ENCODE data around the gene CHP2.
"Not testable (repeated sequence)": the region's sequence is repeated elsewhere in the genome, so short reads cannot be mapped to it uniquely, and the experiment has no call there.

Gene CHP2

GRCh38 chr16:23724096-23724784 lies 30.6 kb upstream of the CHP2 start:
- Histone ChIP-seq H3K9me3 (ENCODE audit: control insufficient read depth, low read length) (no peaks in the 10 kb centered on the region), H3K4me3 (ENCODE audit: insufficient read depth, low read depth, low read length, poor library complexity, severe bottlenecking) (no peak overlapping the region), H3K36me3 (ENCODE audit: control insufficient read depth, insufficient read depth, low read length) (no peaks in the 10 kb centered on the region), H3K4me1 (ENCODE audit: control insufficient read depth, insufficient read depth, low read length, poor library complexity, severe bottlenecking) (peaks cover 3% of the 10 kb centered on the region), H3K27ac (ENCODE audit: insufficient read depth, low read length, poor library complexity, severe bottlenecking) (no peak overlapping the region), H3K27me3 (replicated peaks; ENCODE audit: control insufficient read depth, insufficient read depth, low read length, poor library complexity, severe bottlenecking) (no peaks in the 10 kb centered on the region)
- no peak for DNase-seq

- H3K27ac ChIP-seq (ENCODE audit: insufficient read depth, low read length, poor library complexity, severe bottlenecking) = no peak overlapping the region
- no peaks in the 10 kb centered on the region for H3K36me3 ChIP-seq (ENCODE audit: control insufficient read depth, insufficient read depth, low read length)
- DNase-seq = no peak
- H3K4me1 ChIP-seq (ENCODE audit: control insufficient read depth, insufficient read depth, low read length, poor library complexity, severe bottlenecking) = peaks cover 3% of the 10 kb centered on the region
- H3K27me3 ChIP-seq (replicated peaks; ENCODE audit: control insufficient read depth, insufficient read depth, low read length, poor library complexity, severe bottlenecking) = no peaks in the 10 kb centered on the region
- no peaks in the 10 kb centered on the region for H3K9me3 ChIP-seq (ENCODE audit: control insufficient read depth, low read length)
- H3K4me3 ChIP-seq (ENCODE audit: insufficient read depth, low read depth, low read length, poor library complexity, severe bottlenecking) = no peak overlapping the region
Observed at GRCh38 chr16:23724785-23725131, 30.1 kb upstream of the CHP2 start.

DNA sequence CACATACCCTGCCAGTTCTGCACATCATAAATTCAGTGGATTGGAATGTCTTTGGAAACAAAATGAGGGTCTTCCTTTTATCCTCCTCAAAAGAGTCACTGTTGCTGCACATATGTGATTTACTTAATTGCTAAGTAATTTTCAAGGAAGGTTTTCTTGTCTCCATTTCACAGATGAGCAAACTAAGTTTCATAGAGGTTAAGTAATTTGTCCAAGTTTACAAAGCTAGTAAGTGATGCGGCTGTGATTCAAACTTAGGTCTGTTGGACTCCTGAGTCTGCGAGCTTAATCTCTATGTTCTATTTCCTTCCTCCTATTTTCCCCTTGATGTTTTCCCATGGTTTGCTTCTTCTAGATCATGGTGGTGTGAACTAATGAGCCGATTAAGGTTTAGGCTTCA lies 28.1 kb upstream of the CHP2 start:
- Histone ChIP-seq H3K4me3 (ENCODE audit: insufficient read depth, low read depth, low read length, poor library complexity, severe bottlenecking) (no peak overlapping the region), H3K36me3 (ENCODE audit: control insufficient read depth, insufficient read depth, low read length) (no peaks in the 10 kb centered on the region), H3K4me1 (ENCODE audit: control insufficient read depth, insufficient read depth, low read length, poor library complexity, severe bottlenecking) (peaks cover 3% of the 10 kb centered on the region), H3K27me3 (replicated peaks; ENCODE audit: control insufficient read depth, insufficient read depth, low read length, poor library complexity, severe bottlenecking) (no peaks in the 10 kb centered on the region), H3K9me3 (ENCODE audit: control insufficient read depth, low read length) (no peaks in the 10 kb centered on the region), H3K27ac (ENCODE audit: insufficient read depth, low read length, poor library complexity, severe bottlenecking) (no peak overlapping the region)
- DNase-seq = no peak

GRCh38 chr16:23728112-23728477 lies 26.7 kb upstream of the CHP2 start:
- no peak for DNase-seq
- Histone ChIP-seq H3K4me1 (ENCODE audit: control insufficient read depth, insufficient read depth, low read length, poor library complexity, severe bottlenecking) (peaks cover 3% of the 10 kb centered on the region), H3K36me3 (ENCODE audit: control insufficient read depth, insufficient read depth, low read length) (no peaks in the 10 kb centered on the region)

GRCh38 chr16:23729503-23730424 lies 25.1 kb upstream of the CHP2 start:
- DNase-seq = no peak
- H3K27me3 ChIP-seq (replicated peaks; ENCODE audit: control insufficient read depth, insufficient read depth, low read length, poor library complexity, severe bottlenecking) = no peaks in the 10 kb centered on the region
- no peak overlapping the region for H3K4me3 ChIP-seq (ENCODE audit: insufficient read depth, low read depth, low read length, poor library complexity, severe bottlenecking)
- H3K4me1 ChIP-seq (ENCODE audit: control insufficient read depth, insufficient read depth, low read length, poor library complexity, severe bottlenecking) = peaks cover 3% of the 10 kb centered on the region
- no peaks in the 10 kb centered on the region for H3K36me3 ChIP-seq (ENCODE audit: control insufficient read depth, insufficient read depth, low read length)
- H3K27ac ChIP-seq (ENCODE audit: insufficient read depth, low read length, poor library complexity, severe bottlenecking) = no peak overlapping the region
- no peaks in the 10 kb centered on the region for H3K9me3 ChIP-seq (ENCODE audit: control insufficient read depth, low read length)

More at GRCh38 chr16:23728112-23728477, 26.7 kb upstream of the CHP2 start:
- no peaks in the 10 kb centered on the region for H3K27me3 ChIP-seq (replicated peaks; ENCODE audit: control insufficient read depth, insufficient read depth, low read length, poor library complexity, severe bottlenecking)
- no peak overlapping the region for H3K27ac ChIP-seq (ENCODE audit: insufficient read depth, low read length, poor library complexity, severe bottlenecking)
- no peak overlapping the region for H3K4me3 ChIP-seq (ENCODE audit: insufficient read depth, low read depth, low read length, poor library complexity, severe bottlenecking)
- H3K9me3 ChIP-seq (ENCODE audit: control insufficient read depth, low read length) = no peaks in the 10 kb centered on the region

DNA sequence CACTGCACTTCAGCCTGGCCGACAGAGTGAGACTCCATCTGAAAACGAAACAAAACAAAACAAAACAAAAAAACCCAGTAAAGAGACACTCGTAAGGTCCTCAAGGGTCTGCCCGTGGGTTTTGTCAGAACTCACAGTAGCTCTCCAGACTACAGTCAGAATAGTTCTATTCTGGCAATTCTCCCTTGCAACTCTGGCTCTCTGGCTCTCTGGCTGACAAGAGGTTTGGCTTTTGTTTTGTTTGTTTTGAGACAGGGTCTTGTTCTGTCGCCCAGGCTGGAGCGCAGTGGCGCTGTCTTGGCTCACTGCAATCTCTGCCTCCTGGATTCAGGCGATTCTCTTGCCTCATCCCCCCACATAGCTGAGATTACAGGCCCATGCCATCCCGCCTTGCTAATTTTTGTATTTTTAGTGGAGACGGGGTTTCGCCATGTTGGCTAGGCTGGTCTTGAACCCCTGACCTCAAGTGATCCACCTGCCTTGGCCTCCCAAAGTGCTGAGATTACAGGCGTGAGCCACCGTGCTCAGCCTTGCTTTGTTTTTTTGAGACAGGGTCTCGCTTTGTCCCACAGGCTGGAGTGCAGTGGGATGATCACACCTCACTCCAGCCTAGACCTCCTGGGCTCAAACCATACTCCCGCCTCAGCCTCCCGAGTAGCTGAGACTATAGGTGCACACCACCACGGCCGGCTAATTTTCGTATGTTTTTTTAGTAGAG lies 20.5 kb upstream of the CHP2 start:
- Histone ChIP-seq H3K36me3 (ENCODE audit: control insufficient read depth, insufficient read depth, low read length) (no peaks in the 10 kb centered on the region), H3K27ac (ENCODE audit: insufficient read depth, low read length, poor library complexity, severe bottlenecking) (no peak overlapping the region), H3K4me3 (ENCODE audit: insufficient read depth, low read depth, low read length, poor library complexity, severe bottlenecking) (no peak overlapping the region), H3K9me3 (ENCODE audit: control insufficient read depth, low read length) (no peaks in the 10 kb centered on the region), H3K27me3 (replicated peaks; ENCODE audit: control insufficient read depth, insufficient read depth, low read length, poor library complexity, severe bottlenecking) (no peaks in the 10 kb centered on the region), H3K4me1 (ENCODE audit: control insufficient read depth, insufficient read depth, low read length, poor library complexity, severe bottlenecking) (no peaks in the 10 kb centered on the region)
- DNase-seq = no peak

GRCh38 chr16:23737423-23738028 lies 17.3 kb upstream of the CHP2 start:
- not testable (repeated sequence) for DNase-seq; H3K4me1 ChIP-seq (ENCODE audit: control insufficient read depth, insufficient read depth, low read length, poor library complexity, severe bottlenecking); H3K36me3 ChIP-seq (ENCODE audit: control insufficient read depth, insufficient read depth, low read length); H3K9me3 ChIP-seq (ENCODE audit: control insufficient read depth, low read length); H3K4me3 ChIP-seq (ENCODE audit: insufficient read depth, low read depth, low read length, poor library complexity, severe bottlenecking); H3K27me3 ChIP-seq (replicated peaks; ENCODE audit: control insufficient read depth, insufficient read depth, low read length, poor library complexity, severe bottlenecking); H3K27ac ChIP-seq (ENCODE audit: insufficient read depth, low read length, poor library complexity, severe bottlenecking)

DNA sequence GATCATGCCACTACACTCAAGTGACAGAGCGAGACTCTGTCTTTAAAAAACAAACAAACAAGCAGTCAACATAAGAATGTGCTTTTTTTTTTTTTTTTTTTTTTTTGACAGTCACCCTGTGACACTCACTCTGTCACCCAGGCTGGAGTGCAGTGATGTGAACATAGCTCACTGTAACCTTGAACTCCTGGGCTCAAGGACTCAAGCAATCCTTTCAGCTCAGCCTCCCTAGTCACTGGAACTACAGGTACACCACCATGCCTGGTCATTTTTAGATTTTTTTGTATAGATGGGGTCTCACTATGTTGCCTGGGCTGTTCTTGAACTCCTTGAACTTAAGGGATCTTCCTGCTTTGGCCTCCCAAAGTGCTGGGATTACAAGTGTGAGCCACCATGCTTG lies 15.3 kb upstream of the CHP2 start:
- Histone ChIP-seq H3K4me1 (ENCODE audit: control insufficient read depth, insufficient read depth, low read length, poor library complexity, severe bottlenecking) (no peaks in the 10 kb centered on the region), H3K4me3 (ENCODE audit: insufficient read depth, low read depth, low read length, poor library complexity, severe bottlenecking) (no peak overlapping the region), H3K27me3 (replicated peaks; ENCODE audit: control insufficient read depth, insufficient read depth, low read length, poor library complexity, severe bottlenecking) (no peaks in the 10 kb centered on the region), H3K27ac (ENCODE audit: insufficient read depth, low read length, poor library complexity, severe bottlenecking) (no peak overlapping the region), H3K36me3 (ENCODE audit: control insufficient read depth, insufficient read depth, low read length) (no peaks in the 10 kb centered on the region), H3K9me3 (ENCODE audit: control insufficient read depth, low read length) (no peaks in the 10 kb centered on the region)
- no peak for DNase-seq

DNA sequence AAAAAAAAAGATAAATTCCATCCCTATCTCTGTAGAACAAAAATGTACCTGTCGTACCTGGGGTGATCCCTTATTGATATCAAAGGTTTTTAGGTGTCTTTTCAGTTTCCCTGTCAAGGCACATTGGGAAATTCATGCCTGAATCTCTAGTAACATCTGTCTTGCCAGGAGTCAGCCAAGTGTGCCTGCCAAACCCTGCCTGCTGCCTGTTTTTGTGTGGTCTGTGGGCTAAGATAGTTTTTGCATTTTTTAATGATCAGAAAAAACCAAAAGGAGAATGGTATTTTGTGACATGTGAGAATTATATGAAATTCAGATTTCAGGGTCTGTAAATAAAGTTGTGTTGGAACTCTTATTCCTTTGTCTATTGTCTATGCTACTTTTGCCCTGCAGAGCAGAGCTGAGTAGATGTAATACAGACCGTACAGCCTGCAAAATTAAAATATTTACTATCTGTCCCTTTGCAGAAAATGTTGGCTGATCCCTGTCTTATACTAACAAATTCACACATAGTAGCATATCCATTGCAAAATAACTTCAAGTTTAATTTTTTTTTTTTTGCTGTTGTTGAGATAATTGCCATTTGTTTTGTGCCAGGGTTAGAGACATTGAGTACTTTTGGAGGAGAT lies 13.0 kb upstream of the CHP2 start:
- H3K36me3 ChIP-seq (ENCODE audit: control insufficient read depth, insufficient read depth, low read length) = no peaks in the 10 kb centered on the region
- no peak overlapping the region for H3K4me3 ChIP-seq (ENCODE audit: insufficient read depth, low read depth, low read length, poor library complexity, severe bottlenecking)
- H3K9me3 ChIP-seq (ENCODE audit: control insufficient read depth, low read length) = no peaks in the 10 kb centered on the region
- H3K4me1 ChIP-seq (ENCODE audit: control insufficient read depth, insufficient read depth, low read length, poor library complexity, severe bottlenecking) = no peaks in the 10 kb centered on the region
- no peak overlapping the region for H3K27ac ChIP-seq (ENCODE audit: insufficient read depth, low read length, poor library complexity, severe bottlenecking)
- no peaks in the 10 kb centered on the region for H3K27me3 ChIP-seq (replicated peaks; ENCODE audit: control insufficient read depth, insufficient read depth, low read length, poor library complexity, severe bottlenecking)
- no peak for DNase-seq
